Omental fat pad (tissue), 4 donors: ENCODE data around the gene TMEM143. TPM values are rescaled to one million over a fixed set of nuclear protein-coding genes. Genes with fewer than 3 reads are reported as not detected.

Source experiments
- ATAC-seq: fragments of 150-250 bp; one replicate; pipeline ENCODE4 v1.9.1; 2016; ENCODE audit warnings: mild to moderate bottlenecking, moderate library complexity; ENCODE audit not compliant: low FRiP score
- DNase-seq: peaks from one replicate; pipeline ENCODE4 v3.0.0-alpha.2; 2019; ENCODE audit warnings: low spot score
- total RNA-seq, 4 donors: library from RNA; depleted of rRNA; stranded (reverse); fragments of >200 nt; gene quantifications; one replicate each; pipeline ENCODE4 v1.1.0, GENCODE V29; 2016
- TF ChIP-seq, protein P1 (sequence below), 3 donors: fragments of 450-650 bp; IDR thresholded peaks; one replicate each; pipeline ENCODE4 v1.5.1; 2016 to 2017; ENCODE audit warnings: antibody characterized with exemption in 3 of 3, mild to moderate bottlenecking in 3 of 3, moderate library complexity in 2 of 3

The TMEM143 gene
- total RNA-seq, 4 donors from 2014 or later, result 2.0 to 11.5 (median 5.1) TPM

DNA sequence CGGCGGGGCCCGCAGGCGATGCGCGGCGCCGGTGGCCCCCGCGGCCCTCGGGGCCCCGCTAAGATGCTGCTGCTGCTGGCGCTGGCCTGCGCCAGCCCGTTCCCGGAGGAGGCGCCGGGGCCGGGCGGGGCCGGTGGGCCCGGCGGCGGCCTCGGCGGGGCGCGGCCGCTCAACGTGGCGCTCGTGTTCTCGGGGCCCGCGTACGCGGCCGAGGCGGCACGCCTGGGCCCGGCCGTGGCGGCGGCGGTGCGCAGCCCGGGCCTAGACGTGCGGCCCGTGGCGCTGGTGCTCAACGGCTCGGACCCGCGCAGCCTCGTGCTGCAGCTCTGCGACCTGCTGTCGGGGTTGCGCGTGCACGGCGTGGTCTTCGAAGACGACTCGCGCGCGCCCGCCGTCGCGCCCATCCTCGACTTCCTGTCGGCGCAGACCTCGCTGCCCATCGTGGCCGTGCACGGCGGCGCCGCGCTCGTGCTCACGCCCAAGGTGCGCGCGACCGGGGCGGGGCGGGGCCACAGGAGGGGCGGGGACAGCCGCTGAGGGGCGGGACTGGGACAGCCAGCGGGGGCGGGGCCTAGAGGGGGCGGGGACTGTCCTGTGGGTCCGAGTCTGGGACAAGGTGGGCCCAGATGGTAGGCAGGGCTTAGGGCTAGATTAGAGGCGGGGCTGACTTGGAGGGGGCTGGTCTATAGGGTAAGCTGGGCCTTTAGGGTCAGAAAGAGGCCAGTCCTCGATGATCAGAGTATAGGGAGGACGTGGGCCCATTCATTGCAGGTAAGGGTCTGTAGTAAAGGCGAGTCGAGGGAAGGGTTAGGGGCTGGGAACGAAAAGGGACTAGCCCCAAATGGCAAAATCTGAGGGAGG, 34.9 kb upstream of the TMEM143 start:
- no peak for DNase-seq
- no peak for ATAC-seq
- TF ChIP-seq, protein P1, sequence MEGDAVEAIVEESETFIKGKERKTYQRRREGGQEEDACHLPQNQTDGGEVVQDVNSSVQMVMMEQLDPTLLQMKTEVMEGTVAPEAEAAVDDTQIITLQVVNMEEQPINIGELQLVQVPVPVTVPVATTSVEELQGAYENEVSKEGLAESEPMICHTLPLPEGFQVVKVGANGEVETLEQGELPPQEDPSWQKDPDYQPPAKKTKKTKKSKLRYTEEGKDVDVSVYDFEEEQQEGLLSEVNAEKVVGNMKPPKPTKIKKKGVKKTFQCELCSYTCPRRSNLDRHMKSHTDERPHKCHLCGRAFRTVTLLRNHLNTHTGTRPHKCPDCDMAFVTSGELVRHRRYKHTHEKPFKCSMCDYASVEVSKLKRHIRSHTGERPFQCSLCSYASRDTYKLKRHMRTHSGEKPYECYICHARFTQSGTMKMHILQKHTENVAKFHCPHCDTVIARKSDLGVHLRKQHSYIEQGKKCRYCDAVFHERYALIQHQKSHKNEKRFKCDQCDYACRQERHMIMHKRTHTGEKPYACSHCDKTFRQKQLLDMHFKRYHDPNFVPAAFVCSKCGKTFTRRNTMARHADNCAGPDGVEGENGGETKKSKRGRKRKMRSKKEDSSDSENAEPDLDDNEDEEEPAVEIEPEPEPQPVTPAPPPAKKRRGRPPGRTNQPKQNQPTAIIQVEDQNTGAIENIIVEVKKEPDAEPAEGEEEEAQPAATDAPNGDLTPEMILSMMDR (IDR thresholded peaks at IDR 0.05), result no peak

GRCh38 chr19:48398102-48398374, 34.3 kb upstream of the TMEM143 start:
- DNase-seq (no peak), ATAC-seq (no peak)
- TF ChIP-seq, protein P1 (IDR thresholded peaks at IDR 0.05), result no peak

GRCh38 chr19:48397263-48398101, 33.7 kb upstream of the TMEM143 start:
- DNase-seq (no peak), ATAC-seq (no peak)
- TF ChIP-seq, protein P1 (IDR thresholded peaks at IDR 0.05), result no peak

DNA sequence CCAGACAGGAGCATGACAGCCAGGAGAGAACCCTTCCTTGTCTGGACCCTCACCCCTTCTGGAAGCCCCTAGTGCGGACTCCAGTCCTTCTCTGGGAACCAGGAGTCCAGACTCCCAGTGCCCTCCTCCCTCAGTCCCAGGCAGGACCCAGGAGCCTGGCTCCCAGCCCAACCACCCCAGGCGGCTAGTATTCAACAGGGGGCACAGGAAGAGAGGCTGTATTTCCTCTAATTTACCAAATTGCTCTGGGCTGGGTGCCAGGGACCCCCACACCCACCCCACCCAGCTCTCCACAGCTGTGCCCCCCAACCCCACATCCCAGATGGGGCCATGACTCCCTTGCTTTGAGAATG, 33.1 kb upstream of the TMEM143 start:
- TF ChIP-seq, protein P1 (IDR thresholded peaks at IDR 0.05), result no peak
- DNase-seq, result no peak
- ATAC-seq, result no peak

GRCh38 chr19:48396016-48396823, 32.5 kb upstream of the TMEM143 start:
- ATAC-seq (no peak), DNase-seq (no peak)
- TF ChIP-seq, protein P1 (IDR thresholded peaks at IDR 0.05), result no peak

DNA sequence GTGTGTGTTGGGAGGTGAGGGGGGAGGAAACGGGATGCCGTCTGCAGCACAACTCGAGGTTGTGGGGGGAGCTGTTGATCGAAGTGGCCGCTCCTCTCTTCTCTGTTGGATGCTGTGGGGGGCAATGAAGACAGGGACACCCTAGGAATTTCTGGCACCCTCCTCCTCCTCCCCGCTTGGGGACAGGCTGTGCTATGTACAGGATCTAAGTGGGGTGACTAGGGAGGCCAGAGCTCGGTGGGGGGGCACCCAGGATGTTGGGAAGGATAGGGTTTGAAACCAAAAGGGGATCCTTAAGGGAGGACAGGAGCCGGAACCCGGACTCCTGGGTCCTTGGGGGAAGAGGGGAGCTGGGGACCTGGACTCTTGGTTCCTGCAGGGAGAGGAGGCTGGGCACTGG, 31.8 kb upstream of the TMEM143 start:
- ATAC-seq (no peak), DNase-seq (no peak)
- TF ChIP-seq, protein P1 (IDR thresholded peaks at IDR 0.05), result no peak
